Vagina (tissue), 2 donors: ENCODE data around the gene AHCY. TPM values are rescaled to one million over a fixed set of nuclear protein-coding genes. Genes with fewer than 3 reads are reported as not detected.
"Not testable (repeated sequence)": the region's sequence is repeated elsewhere in the genome, so short reads cannot be mapped to it uniquely, and the experiment has no call there.

ENCODE experiments used
- DNase-seq, 2 donors: peaks; one replicate each; pipeline ENCODE4 v3.0.0-alpha.2; 2017; ENCODE audit errors: extremely low spot score in 2 of 2
- H3K27ac ChIP-seq: fragments of 200-600 bp; sonication (generic); one replicate; pipeline ENCODE4 v1.5.1; 2019
- H3K27me3 ChIP-seq: fragments of 200-600 bp; sonication (generic); one replicate; pipeline ENCODE4 v1.5.1; 2019
- H3K36me3 ChIP-seq, 2 donors: fragments of 200-600 bp; sonication (generic); one replicate each; pipeline ENCODE4 v1.5.1; 2017 to 2019
- H3K4me1 ChIP-seq: fragments of 200-600 bp; sonication (generic); one replicate; pipeline ENCODE4 v1.5.1; 2019
- H3K4me3 ChIP-seq, 2 donors: fragments of 200-600 bp; sonication (generic); 1 replicate in 1 of 2; 2 replicates in 1 of 2; pipeline ENCODE4 v1.5.1; 2016 to 2019
- H3K9me3 ChIP-seq: fragments of 200-600 bp; sonication (generic); one replicate; pipeline ENCODE4 v1.5.1; 2019
- CTCF ChIP-seq, 3 experiments: fragments of 450-650 bp in 2 of 3; fragments of 200-600 bp in 1 of 3; sonication (generic) in 1 of 3; IDR thresholded peaks; one replicate each; pipeline ENCODE4 v1.5.1; 2017 to 2019; ENCODE audit warnings: antibody characterized with exemption in 3 of 3, mild to moderate bottlenecking in 2 of 3, moderate library complexity in 2 of 3
- POLR2A ChIP-seq, 2 donors: fragments of 450-650 bp; IDR thresholded peaks; one replicate each; pipeline ENCODE4 v1.6.1; 2017; ENCODE audit warnings: antibody characterized with exemption in 2 of 2, mild to moderate bottlenecking in 2 of 2, moderate library complexity in 2 of 2
- POLR2AphosphoS5 ChIP-seq, 2 donors: sonication (generic); formaldehyde crosslinking; IDR thresholded peaks; one replicate each; pipeline ENCODE4 v1.9.0; 2017; ENCODE audit warnings: antibody characterized with exemption in 2 of 2, mild to moderate bottlenecking in 2 of 2, low read depth in 1 of 2; ENCODE audit not compliant: insufficient read depth in 1 of 2
- intact Hi-C: fragments of 100-400 bp; cut with DNase I; formaldehyde crosslinking; loops from one replicate; pipeline ENCODE4 v1.15.1; 2023
- total RNA-seq: library from RNA; depleted of rRNA; stranded (reverse); fragments of >200 nt; gene quantifications from one replicate; pipeline ENCODE4 v1.2.3, GENCODE V29; 2016

The AHCY gene
- total RNA-seq, 1 donor from 2014 or later: 98.2 TPM

- no peak for DNase-seq
- intact Hi-C loops: no loop called here
- TF ChIP-seq CTCF (IDR thresholded peaks at IDR 0.05) (no peak), POLR2AphosphoS5 (IDR thresholded peaks at IDR 0.05; ENCODE audit: insufficient read depth in 1 of 2, low read depth in 1 of 2) (no peak), POLR2A (IDR thresholded peaks at IDR 0.05) (no peak)
- Histone ChIP-seq H3K4me1 (no peaks in the 10 kb centered on the region), H3K36me3 (no peaks in the 10 kb centered on the region), H3K9me3 (no peaks in the 10 kb centered on the region), H3K27ac (no peak overlapping the region), H3K27me3 (no peaks in the 10 kb centered on the region), H3K4me3 (no peak overlapping the region)
Observed at GRCh38 chr20:34328928-34329677, 25.9 kb upstream of the AHCY start.

- intact Hi-C loops: not testable (repeated sequence)
Observed at GRCh38 chr20:34328207-34328606, 25.1 kb upstream of the AHCY start.

GRCh38 chr20:34324541-34324940, 21.4 kb upstream of the AHCY start:
- Histone ChIP-seq H3K27ac (no peak overlapping the region), H3K36me3 (no peaks in the 10 kb centered on the region), H3K27me3 (no peaks in the 10 kb centered on the region), H3K9me3 (no peaks in the 10 kb centered on the region), H3K4me3 (no peak overlapping the region), H3K4me1 (no peaks in the 10 kb centered on the region)
- no peak for TF ChIP-seq POLR2A (IDR thresholded peaks at IDR 0.05)
- no peak for TF ChIP-seq CTCF (IDR thresholded peaks at IDR 0.05)
- no peak for TF ChIP-seq POLR2AphosphoS5 (IDR thresholded peaks at IDR 0.05; ENCODE audit: insufficient read depth in 1 of 2, low read depth in 1 of 2)
- DNase-seq: no peak
- intact Hi-C loops: no loop called here

More at GRCh38 chr20:34328207-34328606, 25.1 kb upstream of the AHCY start:
- not testable (repeated sequence) for H3K4me3 ChIP-seq, H3K27me3 ChIP-seq, H3K36me3 ChIP-seq, H3K9me3 ChIP-seq, DNase-seq, H3K27ac ChIP-seq, H3K4me1 ChIP-seq

- no peak for DNase-seq
- Histone ChIP-seq H3K4me1 (no peaks in the 10 kb centered on the region), H3K27me3 (no peaks in the 10 kb centered on the region), H3K36me3 (no peaks in the 10 kb centered on the region), H3K27ac (no peak overlapping the region), H3K4me3 (no peak overlapping the region), H3K9me3 (no peaks in the 10 kb centered on the region)
- intact Hi-C loops: no loop called here
- TF ChIP-seq POLR2A (IDR thresholded peaks at IDR 0.05) (no peak), POLR2AphosphoS5 (IDR thresholded peaks at IDR 0.05; ENCODE audit: insufficient read depth in 1 of 2, low read depth in 1 of 2) (no peak), CTCF (IDR thresholded peaks at IDR 0.05) (no peak)
Observed at GRCh38 chr20:34322267-34323105, 19.3 kb upstream of the AHCY start.

GRCh38 chr20:34320861-34321260, 17.7 kb upstream of the AHCY start:
- DNase-seq: no peak
- TF ChIP-seq POLR2A (IDR thresholded peaks at IDR 0.05) (no peak), POLR2AphosphoS5 (IDR thresholded peaks at IDR 0.05; ENCODE audit: insufficient read depth in 1 of 2, low read depth in 1 of 2) (no peak), CTCF (IDR thresholded peaks at IDR 0.05) (no peak)
- no peaks in the 10 kb centered on the region for H3K36me3 ChIP-seq
- no peak overlapping the region for H3K4me3 ChIP-seq
- no peak overlapping the region for H3K27ac ChIP-seq
- intact Hi-C loops: no loop called here
- no peaks in the 10 kb centered on the region for H3K27me3 ChIP-seq
- H3K4me1 ChIP-seq: no peaks in the 10 kb centered on the region
- no peaks in the 10 kb centered on the region for H3K9me3 ChIP-seq
